Central memory CD4-positive, alpha-beta T cell (primary cell): ENCODE measurements around the gene NHS.
"Not testable (repeated sequence)": the region's sequence is repeated elsewhere in the genome, so short reads cannot be mapped to it uniquely, and the experiment has no call there.

Experiments
- DNase-seq: peaks from one replicate; pipeline ENCODE4 v3.0.0; 2022

NHS gene

DNA sequence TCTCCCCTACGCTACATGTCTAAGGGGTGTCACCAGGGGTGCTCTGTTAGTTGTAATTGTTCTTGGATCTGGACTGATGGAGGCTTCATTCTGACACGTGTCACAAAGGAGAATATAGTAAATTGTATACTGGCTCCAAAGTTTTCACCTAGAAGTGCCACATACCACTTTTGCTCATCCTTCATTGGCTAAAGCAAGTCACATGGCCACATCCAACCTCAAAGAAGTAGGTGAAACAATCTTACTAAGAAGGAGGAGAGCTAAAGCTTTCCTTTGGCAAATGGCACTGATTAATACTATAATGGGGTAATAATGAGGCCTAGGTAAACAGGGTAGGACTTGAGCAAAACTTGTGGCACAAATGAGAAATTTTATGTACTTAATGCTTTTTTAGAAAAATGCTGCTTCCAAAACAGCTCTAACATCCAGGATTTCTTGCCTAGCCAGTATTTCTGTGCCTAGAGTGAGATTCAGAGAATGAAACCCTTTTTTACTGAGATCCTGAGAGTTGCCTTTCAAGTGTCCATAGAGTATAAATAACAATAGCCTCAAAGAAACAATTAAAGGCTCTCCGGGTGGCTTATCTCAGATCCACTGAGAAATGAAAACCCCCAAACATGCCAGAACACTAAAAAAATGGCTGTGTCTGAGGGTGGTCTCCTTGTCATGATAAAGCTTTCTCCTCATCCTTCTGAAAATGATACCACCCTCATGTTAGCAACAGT is 34.7 kb downstream of the NHS start:
- no peak for DNase-seq

DNA sequence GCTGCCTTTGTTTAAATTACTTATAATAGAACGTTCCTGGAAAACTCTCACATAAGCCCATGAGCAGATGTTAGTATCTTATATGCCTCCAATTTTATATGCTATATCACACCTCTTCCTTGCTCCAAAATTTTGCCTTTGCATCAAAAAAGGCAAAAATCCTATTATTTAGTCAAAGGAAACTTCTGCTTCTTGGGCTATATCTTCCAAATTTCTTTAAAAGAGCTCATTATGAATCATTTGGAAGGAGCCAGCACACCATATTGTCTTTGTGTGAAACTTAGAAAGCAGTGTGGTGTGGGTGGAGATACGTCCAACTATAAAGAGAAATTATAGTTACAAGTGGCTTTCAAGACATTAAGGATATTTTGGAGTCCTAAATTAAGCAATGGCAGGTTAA is 35.7 kb downstream of the NHS start:
- no peak for DNase-seq

DNA sequence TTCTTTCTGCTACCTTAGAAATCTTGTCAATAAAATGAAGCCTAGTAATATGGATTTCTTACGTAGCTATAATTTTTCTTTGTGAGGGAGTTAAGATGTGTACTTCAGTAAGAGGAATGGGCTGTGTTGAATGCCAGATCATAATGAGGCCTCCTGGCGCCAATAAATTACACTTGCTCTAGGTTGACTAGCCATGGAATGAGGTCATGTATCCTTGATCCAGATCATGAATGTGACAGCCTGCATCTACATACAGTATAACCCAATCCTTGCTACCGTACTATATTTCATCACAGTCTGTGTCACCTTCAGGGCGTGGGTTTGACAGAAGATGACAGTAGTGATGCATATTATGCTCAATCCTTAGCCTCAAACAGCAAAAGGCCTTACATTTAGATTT is 36.2 kb downstream of the NHS start:
- DNase-seq, result no peak

- no peak for DNase-seq
These were observed 37.7 kb downstream of the NHS start for GRCh38 chrX:17412692-17413091.

DNA sequence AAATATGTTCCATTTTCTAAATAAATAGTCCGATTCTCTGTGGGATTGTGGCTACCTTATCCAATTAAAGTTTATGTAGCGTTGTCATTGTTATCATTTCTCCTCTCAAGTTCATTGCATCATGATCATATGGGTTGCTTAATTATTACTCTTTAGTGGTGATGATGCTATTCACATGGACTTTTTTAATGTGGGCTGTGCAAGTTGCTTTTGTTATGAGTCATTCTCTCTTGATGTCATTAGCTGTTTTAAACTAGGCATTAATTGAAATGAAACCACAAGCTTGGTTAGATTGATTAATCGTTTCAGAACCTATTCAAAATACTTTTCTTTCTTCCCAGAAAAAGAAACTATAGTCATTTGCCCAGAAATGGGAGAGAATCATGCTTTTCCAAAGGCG is 38.2 kb downstream of the NHS start:
- DNase-seq, result no peak

GRCh38 chrX:17414027-17414658 is 39.1 kb downstream of the NHS start:
- no peak for DNase-seq

- DNase-seq, result no peak
These were observed 39.8 kb downstream of the NHS start for GRCh38 chrX:17414839-17415238.

- no peak for DNase-seq
These were observed 40.3 kb downstream of the NHS start for GRCh38 chrX:17415242-17415810.

DNA sequence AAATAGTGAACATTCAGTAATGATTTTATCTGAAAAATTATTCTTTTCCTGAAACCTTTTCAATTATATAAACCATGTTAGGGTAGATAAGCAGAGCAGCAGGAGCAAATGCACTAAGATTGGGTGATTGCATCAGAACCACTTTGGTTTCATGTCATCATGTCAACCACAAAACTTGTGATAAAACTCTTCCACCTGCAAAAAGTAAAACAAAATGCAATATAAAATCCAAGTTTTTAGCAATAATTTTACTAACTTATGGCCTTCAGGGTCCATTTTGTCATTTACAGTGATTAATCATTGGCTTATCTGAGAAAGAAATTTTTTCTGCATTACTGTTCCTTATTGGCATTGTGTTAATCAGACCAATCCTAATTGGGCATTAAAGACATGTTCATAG is 42.4 kb downstream of the NHS start:
- DNase-seq, result no peak

DNA sequence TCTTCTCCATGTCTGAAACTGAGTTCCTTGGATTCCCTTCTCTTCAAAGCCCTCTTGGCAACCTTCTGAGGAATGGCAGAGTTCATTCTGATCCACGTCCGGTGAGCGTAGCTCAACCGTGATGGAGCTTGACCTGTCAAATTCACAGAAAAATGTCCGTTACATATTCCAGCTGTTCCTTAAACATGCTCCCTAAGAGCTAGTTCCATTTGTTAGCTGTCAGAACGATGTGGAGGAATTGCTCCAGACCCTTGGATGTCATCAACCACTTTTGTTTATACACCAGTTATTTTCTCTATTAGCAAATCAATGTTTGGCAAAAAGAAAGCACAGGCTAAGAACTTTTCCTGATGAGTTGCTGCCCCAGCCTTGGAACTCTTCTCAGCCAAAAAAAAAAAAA is 50.1 kb downstream of the NHS start:
- no peak for DNase-seq

DNA sequence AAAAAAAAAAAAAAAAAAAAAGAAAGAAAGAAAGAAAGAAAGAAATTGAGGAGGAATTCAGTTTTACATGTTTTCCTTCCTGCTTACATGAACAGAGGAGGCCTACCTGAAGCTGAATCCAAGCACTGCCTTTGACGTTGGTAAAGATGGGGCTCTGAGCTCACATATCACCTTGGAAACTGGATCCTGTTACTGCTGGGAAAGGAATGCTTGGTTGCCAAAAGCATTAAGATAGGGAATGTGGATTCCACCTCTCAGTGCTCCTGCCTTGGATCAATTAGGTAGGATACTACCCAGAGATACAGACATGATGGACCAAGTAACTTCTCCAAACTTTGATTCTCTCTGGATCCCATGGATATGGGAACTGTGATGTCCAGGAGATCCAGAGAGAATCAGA is 50.6 kb downstream of the NHS start:
- DNase-seq, result no peak

DNA sequence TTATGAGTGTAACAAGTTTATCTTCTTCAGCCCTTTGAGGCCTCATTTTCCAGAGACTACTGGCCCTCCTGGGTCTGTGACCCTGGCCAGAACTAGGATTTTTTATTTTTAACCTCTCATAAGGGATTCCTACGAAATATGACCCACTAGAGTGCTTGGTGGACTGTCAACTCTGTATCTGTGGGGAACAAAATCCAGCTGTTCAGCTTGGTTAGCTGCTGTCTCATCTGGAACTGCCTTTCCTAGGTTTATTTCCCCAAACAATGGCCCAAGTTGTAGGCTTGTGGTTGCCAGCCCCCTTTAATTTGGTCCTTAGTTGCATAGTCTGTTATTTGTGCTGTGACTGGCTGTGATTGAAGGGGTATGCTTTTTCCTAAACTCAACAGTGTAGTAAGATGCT is 56.2 kb downstream of the NHS start:
- no peak for DNase-seq

DNA sequence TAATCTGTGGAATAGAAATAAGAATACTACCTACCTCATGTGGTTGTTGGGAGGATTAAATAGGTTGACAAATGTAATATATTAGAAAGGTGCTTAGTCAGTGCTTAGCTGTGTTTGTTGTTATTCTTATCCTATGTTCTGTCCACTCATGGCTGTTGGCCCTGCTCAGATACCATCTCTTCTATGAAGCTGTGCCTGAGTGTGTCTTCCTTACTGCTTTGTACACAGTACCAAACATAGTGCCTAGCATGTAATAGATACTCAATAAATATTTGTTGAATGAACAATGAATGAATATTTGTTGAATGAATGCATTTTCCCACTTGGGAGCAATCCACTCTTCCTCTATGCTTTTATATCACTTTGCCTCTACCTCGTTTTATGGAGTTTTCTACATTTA is 57.2 kb downstream of the NHS start:
- no peak for DNase-seq

DNA sequence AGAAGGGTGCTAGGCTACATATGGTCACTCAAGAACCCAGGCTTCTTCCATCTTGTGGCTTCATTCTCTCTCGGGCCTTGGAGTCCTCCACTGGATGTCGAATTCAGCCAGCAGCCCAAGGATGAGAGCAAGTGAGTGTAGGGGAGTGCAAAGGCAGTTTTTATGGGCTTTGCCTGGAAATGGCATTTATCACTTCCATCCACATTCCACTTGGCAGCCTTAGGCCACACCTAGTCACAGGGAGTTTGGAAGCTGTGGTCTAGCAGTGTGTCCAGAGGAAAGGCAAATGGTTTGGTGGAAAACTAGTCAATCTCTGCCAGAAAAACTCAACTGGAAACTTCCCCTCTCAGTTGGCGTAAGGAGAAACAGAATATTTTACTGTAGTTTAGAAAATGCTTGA is 59.0 kb downstream of the NHS start:
- no peak for DNase-seq

DNA sequence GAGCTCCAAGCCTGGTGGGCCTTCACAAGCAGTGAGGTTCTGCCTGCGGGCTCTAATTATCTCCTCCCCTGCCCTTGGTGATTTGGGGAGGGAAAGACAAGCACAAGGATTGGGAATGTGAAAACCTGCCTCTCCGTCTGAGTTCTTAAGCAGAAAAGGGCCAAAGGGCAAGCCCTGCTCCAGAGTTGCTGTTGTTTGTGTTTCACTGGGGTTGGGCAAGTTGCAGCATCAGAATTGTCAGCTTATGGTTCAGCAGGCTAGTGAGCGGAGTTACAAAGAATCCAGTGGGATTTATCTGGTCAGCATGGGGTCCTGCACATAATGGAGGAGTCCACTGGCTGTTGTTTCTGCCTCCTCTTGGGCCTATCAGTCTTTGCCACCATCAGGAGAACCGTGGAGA is 60.5 kb downstream of the NHS start:
- no peak for DNase-seq

GRCh38 chrX:17438221-17438620 is 63.2 kb downstream of the NHS start:
- DNase-seq, result no peak

- no peak for DNase-seq
These were observed 65.3 kb downstream of the NHS start for GRCh38 chrX:17440258-17440657.

GRCh38 chrX:17440836-17441235 is 65.8 kb downstream of the NHS start:
- DNase-seq, result no peak

DNA sequence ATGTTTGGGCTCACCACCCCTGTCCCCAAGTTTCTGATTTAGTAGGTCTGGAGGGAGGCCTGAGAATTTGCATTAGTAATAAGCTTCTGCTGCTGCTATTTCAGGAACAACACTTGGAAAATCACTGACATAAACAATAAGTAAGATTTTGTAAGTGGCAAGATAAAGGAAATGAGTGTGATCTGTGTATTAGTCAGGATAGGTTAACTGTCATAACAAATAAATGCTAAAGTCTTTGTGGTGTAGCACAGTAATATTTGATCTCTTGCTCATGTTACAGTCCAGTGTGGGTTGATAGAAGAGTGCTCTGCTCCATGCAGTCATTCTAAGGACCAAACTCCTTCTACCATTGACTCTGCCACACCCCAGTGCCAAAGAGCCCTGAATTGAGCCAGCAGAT is 67.0 kb downstream of the NHS start:
- DNase-seq, result no peak

GRCh38 chrX:17442898-17443297 is 67.9 kb downstream of the NHS start:
- no peak for DNase-seq

DNA sequence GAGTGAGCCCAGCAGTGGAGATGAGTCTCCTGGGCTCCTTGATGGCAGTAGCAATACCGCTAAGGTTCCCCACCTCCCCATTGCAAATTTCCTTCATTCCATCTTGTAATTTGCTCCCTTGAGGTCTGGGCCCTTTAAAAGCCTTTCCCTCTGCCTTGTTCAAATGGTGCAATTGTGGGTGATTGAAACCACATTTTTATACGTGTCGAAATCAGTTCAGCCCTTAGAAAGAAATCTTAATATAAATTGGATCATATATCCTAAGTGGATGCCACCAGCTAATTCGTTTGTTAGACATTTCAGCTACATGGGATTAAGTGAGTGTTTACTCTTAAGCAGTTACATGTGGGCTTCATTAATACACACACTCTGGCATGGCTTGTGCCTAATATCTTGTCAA is 68.6 kb downstream of the NHS start:
- DNase-seq, result no peak

DNA sequence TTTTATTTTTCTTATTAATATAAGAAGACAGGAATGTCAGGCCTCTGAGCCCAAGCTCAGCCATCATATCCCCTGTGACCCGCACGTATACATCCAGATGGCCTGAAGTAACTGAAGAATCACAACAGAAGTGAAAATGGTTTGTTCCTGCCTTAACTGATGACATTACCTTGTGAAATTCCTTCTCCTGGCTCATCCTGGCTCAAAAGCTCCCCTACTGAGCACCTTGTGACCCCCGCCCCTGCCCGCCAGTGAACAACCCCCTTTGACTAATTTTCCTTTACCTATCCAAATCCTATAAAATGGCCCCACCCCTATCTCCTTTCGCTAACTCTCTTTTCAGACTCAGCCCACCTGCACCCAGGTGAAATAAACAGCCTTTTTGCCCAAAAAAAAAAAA is 71.3 kb downstream of the NHS start:
- DNase-seq, result not testable (repeated sequence)

- DNase-seq, result no peak
These were observed 73.2 kb downstream of the NHS start for GRCh38 chrX:17448188-17448587.

- no peak for DNase-seq
These were observed 74.9 kb downstream of the NHS start for GRCh38 chrX:17449866-17450265.

GRCh38 chrX:17453788-17454187 is 78.8 kb downstream of the NHS start:
- no peak for DNase-seq
